GM10248 (cell line): ENCODE measurements around the gene CYP17A1.

Experiments
- CTCF ChIA-PET: fragments of 300-600 bp; sonication (Branson Sonifier 250); formaldehyde crosslinking; extraction: SDS; loops from one replicate; lab custom pipeline; 2021; ENCODE audit warnings: antibody characterized with exemption; lab: Yijun Ruan, JAX
- POLR2A ChIA-PET: fragments of 350-650 bp; sonication (Branson Sonifier 250); formaldehyde crosslinking; extraction: SDS; loops from one replicate; lab custom pipeline; 2020; ENCODE audit warnings: antibody characterized with exemption; lab: Yijun Ruan, JAX
- DNase-seq: peaks from one replicate; pipeline ENCODE4 v3.0.0; 2012; ENCODE audit errors: extremely low spot score
- TF ChIP-seq, protein P1 (sequence below): IDR thresholded peaks from 2 replicates; pipeline ENCODE4 v1.5.1; 2012; ENCODE audit warnings: mild to moderate bottlenecking, low read depth; ENCODE audit errors: extremely low read depth, missing control alignments, control extremely low read depth

The CYP17A1 gene

DNA sequence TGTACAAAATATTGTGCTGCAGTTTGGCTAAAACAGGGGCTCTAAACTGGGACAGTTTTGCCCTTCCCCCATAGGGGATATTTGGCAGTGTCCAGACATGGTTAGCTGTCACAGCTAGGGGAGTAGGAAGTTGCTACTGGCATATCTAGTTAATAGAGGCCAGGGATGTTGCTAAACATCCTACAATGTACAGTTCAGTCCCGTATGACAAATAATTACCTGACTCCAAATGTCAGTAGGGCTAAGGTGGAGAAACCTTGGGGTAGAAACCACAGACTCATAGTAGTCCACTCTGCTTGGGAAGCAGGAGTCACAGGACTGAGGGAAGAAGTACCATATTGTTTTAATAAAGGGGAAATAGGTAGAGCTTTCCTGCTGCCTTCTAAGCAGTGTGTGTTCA is 53.6 kb downstream of the CYP17A1 start:
- ChIA-PET POLR2A (no interaction called here), CTCF (no interaction called here)
- DNase-seq: no peak
- TF ChIP-seq, protein P1, sequence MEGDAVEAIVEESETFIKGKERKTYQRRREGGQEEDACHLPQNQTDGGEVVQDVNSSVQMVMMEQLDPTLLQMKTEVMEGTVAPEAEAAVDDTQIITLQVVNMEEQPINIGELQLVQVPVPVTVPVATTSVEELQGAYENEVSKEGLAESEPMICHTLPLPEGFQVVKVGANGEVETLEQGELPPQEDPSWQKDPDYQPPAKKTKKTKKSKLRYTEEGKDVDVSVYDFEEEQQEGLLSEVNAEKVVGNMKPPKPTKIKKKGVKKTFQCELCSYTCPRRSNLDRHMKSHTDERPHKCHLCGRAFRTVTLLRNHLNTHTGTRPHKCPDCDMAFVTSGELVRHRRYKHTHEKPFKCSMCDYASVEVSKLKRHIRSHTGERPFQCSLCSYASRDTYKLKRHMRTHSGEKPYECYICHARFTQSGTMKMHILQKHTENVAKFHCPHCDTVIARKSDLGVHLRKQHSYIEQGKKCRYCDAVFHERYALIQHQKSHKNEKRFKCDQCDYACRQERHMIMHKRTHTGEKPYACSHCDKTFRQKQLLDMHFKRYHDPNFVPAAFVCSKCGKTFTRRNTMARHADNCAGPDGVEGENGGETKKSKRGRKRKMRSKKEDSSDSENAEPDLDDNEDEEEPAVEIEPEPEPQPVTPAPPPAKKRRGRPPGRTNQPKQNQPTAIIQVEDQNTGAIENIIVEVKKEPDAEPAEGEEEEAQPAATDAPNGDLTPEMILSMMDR: no peak

DNA sequence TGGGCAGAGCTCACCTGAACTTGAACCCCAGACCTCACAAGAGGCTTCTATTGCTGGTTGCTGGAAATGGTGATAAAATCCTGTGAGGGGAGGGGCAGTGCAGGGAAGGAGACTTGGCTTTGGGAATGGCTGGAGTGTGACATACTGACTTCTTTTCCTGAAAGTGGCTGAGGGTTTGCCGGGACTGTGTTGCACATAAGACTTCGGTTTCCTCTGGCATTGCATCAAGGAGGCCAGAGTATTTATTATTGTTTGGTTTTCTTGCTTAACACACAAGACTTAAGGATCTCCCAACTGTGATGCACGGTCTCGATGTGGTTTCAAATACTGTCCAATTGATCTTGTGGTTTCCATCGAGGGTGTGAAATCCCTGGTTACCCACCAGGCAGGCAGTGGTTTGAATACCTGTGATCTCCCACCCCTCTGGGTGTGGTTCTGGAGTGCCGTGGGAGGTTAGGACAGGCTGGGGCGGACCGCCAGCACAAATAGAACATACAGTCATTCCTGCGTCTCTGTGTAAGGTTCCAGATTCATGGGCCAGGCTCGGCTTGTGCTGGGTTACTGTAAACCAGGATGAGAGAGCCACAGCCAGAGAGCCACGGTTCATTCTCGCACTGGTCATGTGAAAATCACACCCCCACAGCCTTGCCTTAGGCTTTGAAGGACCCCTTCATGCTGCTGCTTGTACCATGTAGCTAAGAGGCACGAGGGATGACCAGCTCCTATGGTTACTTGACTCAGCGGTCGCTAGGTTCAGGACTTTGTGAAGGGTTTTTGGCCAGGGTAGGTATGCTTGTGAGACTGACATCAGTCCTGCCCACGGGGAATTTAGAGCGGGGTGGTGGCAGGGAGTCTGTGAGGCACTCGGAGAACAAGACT is 54.3 kb downstream of the CYP17A1 start:
- TF ChIP-seq, protein P1: no peak
- no peak for DNase-seq
- ChIA-PET CTCF (interaction anchor here (1.6 kb wide), 1 partner anchor 9 kb away, joined by 5 read pairs; no protein-coding TSS in a partner anchor), POLR2A (no interaction called here)

DNA sequence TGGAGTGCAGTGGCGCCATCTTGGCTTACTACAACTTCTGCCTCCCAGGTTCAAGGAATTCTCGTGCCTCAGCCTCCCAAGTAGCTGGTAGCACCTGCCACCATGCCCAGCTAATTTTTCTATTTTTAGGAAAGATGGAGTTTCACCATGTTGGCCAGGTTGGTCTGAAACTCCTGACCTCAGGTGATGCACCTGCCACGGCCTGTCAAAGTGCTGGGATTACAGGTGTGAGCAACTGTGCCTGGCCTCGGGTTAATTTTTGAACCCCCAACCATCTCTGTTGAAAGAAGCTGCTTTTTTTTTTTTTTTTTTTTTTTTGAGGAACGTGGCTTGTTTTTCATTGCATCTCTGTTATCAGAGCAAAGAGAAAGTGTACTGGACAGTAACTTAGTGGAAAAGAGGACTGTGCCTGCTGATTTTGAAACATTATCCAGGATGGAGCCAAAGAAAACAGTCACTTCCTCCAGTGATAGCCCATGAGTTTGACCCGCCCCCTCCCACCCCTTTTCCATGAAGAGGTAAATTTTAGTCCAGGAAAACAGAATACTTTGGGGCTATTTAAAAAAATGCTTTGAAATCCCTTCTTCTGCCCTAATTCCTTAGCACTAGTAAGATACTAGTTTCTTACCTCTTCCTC is 55.2 kb downstream of the CYP17A1 start:
- TF ChIP-seq, protein P1: no peak
- POLR2A ChIA-PET: no interaction called here
- DNase-seq: no peak
- CTCF ChIA-PET: interaction anchor here (1.2 to 1.6 kb wide), 3 partner anchors 8 to 30 kb away, joined by 3 to 5 read pairs (median 4); no protein-coding TSS in a partner anchor

DNA sequence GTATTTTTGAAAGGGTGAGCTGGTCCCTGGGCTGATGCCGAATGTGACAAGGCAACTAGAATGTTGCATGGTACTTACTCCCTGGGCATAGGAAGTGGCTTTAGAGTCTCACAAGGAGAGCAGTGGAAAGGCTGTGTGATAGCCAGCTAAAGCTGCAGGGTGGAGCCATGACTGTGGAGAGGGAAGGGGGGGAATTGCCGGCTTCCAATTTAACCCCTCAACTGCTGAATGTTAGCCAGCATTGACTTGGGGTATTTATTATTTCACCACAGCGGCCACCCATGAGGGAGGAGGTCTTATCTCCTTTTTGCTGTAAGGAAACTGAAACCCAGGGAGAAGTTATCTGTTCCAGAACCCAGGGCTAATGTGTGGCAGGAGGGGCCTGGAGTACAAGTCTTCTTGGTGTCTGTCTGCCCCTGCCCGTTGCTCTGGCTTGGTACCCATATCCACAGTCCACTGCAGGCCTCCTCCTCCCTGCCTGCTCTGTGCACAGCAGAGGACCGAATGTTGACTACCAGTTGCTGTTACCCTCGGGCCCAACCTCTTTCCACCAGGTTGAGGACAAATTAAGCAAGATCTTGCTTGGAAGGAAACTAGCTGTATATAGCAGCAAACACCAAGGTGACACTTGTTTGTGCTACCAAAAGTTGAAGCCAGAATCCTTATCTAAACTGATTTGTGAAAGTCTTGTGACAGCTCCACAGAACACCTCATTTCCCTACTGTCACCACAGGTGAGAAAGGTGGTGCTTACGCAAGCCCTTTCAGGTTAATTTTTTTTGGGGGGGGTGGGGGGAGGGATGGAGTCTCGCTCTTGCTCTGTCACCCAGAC is 55.9 kb downstream of the CYP17A1 start:
- CTCF ChIA-PET: interaction anchor here (1.2 to 1.6 kb wide), 3 partner anchors 8 to 29 kb away, joined by 3 to 5 read pairs (median 4); no protein-coding TSS in a partner anchor
- DNase-seq: no peak
- TF ChIP-seq, protein P1: no peak
- POLR2A ChIA-PET: no interaction called here
